ENCODE measurements around the gene FCAMR. TPM values are rescaled to one million over a fixed set of nuclear protein-coding genes. Genes with fewer than 3 reads are reported as not detected.

FCAMR gene
- total RNA-seq, 4 donors from 2014 or later = 0.85 to 1.5 (median 0.88) TPM; not detected in 1

DNA sequence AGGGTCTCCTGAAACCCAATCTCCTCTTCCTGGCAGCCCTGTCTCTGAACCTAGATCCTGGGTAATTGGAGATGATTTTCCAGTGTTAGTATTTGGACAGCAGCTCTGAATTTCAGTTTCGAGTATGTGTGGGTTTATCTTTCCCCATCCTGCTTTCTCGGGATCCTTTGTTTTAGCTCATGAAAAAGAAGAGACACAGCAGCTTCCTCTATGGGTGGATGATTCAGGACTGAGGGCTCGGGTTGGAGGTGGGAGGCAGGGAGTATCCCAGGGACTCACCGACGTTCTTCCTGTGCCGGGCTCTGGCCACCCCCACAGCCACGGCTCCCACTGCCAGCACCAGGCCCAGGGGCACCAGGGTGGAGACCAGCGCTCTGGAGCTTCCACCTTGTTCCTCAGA lies 38.1 kb downstream of the FCAMR start:
- Histone ChIP-seq H3K4me3 (no peak overlapping the region), H3K36me3 (peaks cover 0 to 16% (median 0%) of the 10 kb centered on the region in 3 donors), H3K27me3 (no peaks in the 10 kb centered on the region), H3K4me1 (peaks cover 0 to 24% (median 17%) of the 10 kb centered on the region in 4 donors), H3K9me3 (no peaks in the 10 kb centered on the region), H3K27ac (peak overlapping the region in 1 of 4 donors; percentile 90)
- DNase-seq = no peak
- TF ChIP-seq POLR2A (IDR thresholded peaks at IDR 0.05) = no peak
- TF ChIP-seq, protein P1, sequence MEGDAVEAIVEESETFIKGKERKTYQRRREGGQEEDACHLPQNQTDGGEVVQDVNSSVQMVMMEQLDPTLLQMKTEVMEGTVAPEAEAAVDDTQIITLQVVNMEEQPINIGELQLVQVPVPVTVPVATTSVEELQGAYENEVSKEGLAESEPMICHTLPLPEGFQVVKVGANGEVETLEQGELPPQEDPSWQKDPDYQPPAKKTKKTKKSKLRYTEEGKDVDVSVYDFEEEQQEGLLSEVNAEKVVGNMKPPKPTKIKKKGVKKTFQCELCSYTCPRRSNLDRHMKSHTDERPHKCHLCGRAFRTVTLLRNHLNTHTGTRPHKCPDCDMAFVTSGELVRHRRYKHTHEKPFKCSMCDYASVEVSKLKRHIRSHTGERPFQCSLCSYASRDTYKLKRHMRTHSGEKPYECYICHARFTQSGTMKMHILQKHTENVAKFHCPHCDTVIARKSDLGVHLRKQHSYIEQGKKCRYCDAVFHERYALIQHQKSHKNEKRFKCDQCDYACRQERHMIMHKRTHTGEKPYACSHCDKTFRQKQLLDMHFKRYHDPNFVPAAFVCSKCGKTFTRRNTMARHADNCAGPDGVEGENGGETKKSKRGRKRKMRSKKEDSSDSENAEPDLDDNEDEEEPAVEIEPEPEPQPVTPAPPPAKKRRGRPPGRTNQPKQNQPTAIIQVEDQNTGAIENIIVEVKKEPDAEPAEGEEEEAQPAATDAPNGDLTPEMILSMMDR (IDR thresholded peaks at IDR 0.05) = no peak

DNA sequence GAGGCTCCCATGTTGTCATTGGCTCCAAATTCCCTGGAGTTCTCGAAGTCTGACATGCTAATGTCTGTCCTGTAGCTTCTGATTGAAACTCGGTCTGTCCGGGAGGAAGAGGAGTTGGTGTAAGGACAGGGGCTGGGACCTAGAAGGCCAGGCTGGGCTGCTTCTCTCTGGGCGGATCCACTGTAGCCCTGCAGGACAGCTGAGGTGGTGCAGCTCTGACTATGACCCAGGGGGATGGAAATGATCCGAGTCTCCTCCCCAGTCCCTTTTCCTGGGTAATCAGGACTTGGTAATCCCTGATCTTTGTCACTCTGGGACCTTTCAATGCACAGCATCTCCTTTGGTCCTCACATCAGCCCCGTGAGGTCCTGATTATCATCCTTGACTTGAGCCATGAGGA lies 38.6 kb downstream of the FCAMR start:
- H3K27ac ChIP-seq = peak overlapping the region in 2 of 4 donors; percentile 81 to 90
- DNase-seq = no peak
- H3K4me1 ChIP-seq = peaks cover 0 to 24% (median 19%) of the 10 kb centered on the region in 4 donors
- no peak overlapping the region for H3K4me3 ChIP-seq
- no peaks in the 10 kb centered on the region for H3K9me3 ChIP-seq
- peaks cover 0 to 16% (median 0%) of the 10 kb centered on the region in 3 donors for H3K36me3 ChIP-seq
- TF ChIP-seq, protein P1 (IDR thresholded peaks at IDR 0.05) = peak in 3 of 6 experiments; percentile 6 to 15 (median 8)
- no peak for TF ChIP-seq POLR2A (IDR thresholded peaks at IDR 0.05)
- no peaks in the 10 kb centered on the region for H3K27me3 ChIP-seq

DNA sequence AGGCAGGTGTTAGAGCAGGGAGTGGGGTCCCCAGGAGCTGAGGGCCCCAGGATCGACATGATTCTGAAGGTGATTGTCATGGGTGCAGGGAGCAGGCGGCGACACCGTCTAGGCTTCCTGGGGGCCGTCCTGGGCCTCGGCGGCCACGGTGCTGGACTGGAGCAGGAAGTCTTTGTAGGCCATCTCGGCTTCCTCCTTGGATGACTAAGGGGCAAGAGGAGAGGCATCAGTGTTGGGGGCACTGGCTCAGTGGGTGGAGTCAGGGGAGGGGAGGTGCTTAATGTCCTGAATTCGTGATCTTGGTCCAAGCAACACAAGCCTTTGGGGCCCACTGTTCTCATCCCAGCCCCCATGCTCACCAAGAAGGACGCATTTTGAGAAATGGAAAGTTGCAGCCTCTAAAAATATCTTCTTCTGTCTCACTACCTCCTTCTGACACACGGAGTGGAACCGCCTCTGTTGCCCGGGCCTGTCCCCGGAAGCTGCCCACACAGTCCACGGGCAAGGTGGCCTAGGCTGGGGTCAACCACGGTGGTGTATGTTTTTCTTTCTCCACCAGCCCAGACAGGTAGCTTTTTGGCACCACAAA lies 40.0 kb downstream of the FCAMR start:
- Histone ChIP-seq H3K27me3 (no peaks in the 10 kb centered on the region), H3K36me3 (peaks cover 0 to 9% (median 0%) of the 10 kb centered on the region in 3 donors), H3K4me3 (no peak overlapping the region), H3K4me1 (peaks cover 0 to 30% (median 25%) of the 10 kb centered on the region in 4 donors), H3K9me3 (no peaks in the 10 kb centered on the region), H3K27ac (peak overlapping the region; percentile 20 to 90 (median 56))
- DNase-seq = peak in 2 of 3 donors; percentile 93 to 94
- no peak for TF ChIP-seq POLR2A (IDR thresholded peaks at IDR 0.05)
- TF ChIP-seq, protein P1 (IDR thresholded peaks at IDR 0.05) = no peak

DNA sequence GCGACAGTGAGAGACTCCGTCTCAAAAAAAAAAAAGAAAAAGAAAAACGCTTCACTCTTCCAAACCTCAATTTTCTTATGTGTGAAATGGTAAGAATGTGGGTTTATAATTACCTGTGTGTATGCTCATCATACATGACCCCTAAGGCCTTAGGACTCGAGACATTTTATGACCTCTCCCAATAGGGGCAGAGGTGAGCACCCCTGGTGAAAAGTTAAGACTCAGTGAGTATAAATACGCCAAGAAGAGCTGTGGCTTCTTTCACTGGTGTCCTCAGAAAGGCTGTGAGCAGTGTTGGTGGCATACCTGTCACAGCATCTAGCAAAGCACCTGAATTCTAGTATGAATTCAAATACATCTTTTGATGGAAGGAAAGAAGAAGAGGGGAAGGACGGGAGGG lies 40.7 kb downstream of the FCAMR start:
- H3K4me3 ChIP-seq = no peak overlapping the region
- H3K9me3 ChIP-seq = no peaks in the 10 kb centered on the region
- peaks cover 0 to 6% (median 0%) of the 10 kb centered on the region in 3 donors for H3K36me3 ChIP-seq
- H3K4me1 ChIP-seq = peaks cover 0 to 38% (median 29%) of the 10 kb centered on the region in 4 donors
- TF ChIP-seq, protein P1 (IDR thresholded peaks at IDR 0.05) = no peak
- no peak for TF ChIP-seq POLR2A (IDR thresholded peaks at IDR 0.05)
- H3K27ac ChIP-seq = peak overlapping the region in 2 of 4 donors; percentile 81 to 90
- DNase-seq = no peak
- H3K27me3 ChIP-seq = no peaks in the 10 kb centered on the region

DNA sequence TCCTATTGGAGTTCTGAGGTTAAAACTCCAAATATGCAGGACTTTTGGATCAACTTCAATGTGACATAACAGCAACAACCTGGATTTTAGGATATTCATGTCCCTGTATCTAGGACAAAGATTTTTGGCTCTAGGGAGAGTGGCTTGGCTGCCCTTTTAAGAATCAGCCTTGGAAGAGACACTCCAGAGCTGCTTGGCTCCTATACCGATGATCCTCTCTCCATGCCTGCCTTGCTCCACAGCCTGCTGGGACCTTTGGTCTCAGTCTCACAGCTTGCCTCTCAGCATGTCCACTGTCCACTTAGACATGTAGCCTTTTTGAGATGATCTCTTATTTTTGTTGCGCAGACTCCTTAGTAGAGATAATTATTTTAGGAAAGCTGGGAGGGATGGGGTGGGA lies 44.0 kb downstream of the FCAMR start:
- H3K9me3 ChIP-seq = no peaks in the 10 kb centered on the region
- no peak overlapping the region for H3K4me3 ChIP-seq
- H3K27ac ChIP-seq = peak overlapping the region; percentile 11 to 54 (median 50)
- no peaks in the 10 kb centered on the region for H3K27me3 ChIP-seq
- H3K36me3 ChIP-seq = no peaks in the 10 kb centered on the region
- TF ChIP-seq, protein P1 (IDR thresholded peaks at IDR 0.05) = no peak
- no peak for TF ChIP-seq POLR2A (IDR thresholded peaks at IDR 0.05)
- H3K4me1 ChIP-seq = peaks cover 0 to 49% (median 41%) of the 10 kb centered on the region in 4 donors
- no peak for DNase-seq

Data from Peyer's patch (tissue), 4 donors.